Osteoblast (primary cell): ENCODE data around the gene PAK3. TPM values are rescaled to one million over a fixed set of nuclear protein-coding genes. Genes with fewer than 3 reads are reported as not detected.

Source experiments
- DNase-seq: peaks from one replicate; pipeline ENCODE4 v3.0.0; 2011; ENCODE audit warnings: low spot score, mixed read lengths; ENCODE audit not compliant: insufficient read length; ENCODE audit errors: missing footprints
- H2AFZ ChIP-seq: 2 replicates; pipeline ENCODE4 v1.6.0; 2011; ENCODE audit warnings: mild to moderate bottlenecking, low read length
- H3K27ac ChIP-seq: 2 replicates; pipeline ENCODE4 v1.5.1; 2011; ENCODE audit warnings: mild to moderate bottlenecking, low read depth, low read length, moderate library complexity
- H3K27me3 ChIP-seq: 2 replicates; pipeline ENCODE4 v1.6.0; 2012; ENCODE audit warnings: mild to moderate bottlenecking, control low read depth, inconsistent platforms, low read length, moderate library complexity; ENCODE audit not compliant: insufficient read depth
- H3K36me3 ChIP-seq: 2 replicates; pipeline ENCODE4 v1.5.1; 2011; ENCODE audit warnings: mild to moderate bottlenecking, low read length, control low read depth, moderate library complexity; ENCODE audit not compliant: insufficient read depth
- H3K4me1 ChIP-seq: 2 replicates; pipeline ENCODE4 v1.5.1; 2011; ENCODE audit warnings: mild to moderate bottlenecking, low read length, control low read depth, moderate library complexity; ENCODE audit not compliant: insufficient read depth
- H3K4me2 ChIP-seq: 2 replicates; pipeline ENCODE4 v1.6.0; 2011; ENCODE audit warnings: mild to moderate bottlenecking, low read length; ENCODE audit not compliant: insufficient read depth
- H3K4me3 ChIP-seq: fragments of 200-600 bp; sonication (generic); 3 replicates; pipeline ENCODE4 v1.5.1; 2012; ENCODE audit warnings: mild to moderate bottlenecking, low read length, inconsistent platforms; ENCODE audit not compliant: insufficient read depth
- H3K79me2 ChIP-seq: 2 replicates; pipeline ENCODE4 v1.6.0; 2012; ENCODE audit warnings: mild to moderate bottlenecking, low read length, control low read depth, inconsistent platforms; ENCODE audit not compliant: insufficient read depth
- H3K9me3 ChIP-seq: 2 replicates; pipeline ENCODE4 v1.5.1; 2011; ENCODE audit warnings: low read depth, low read length, control low read depth
- H4K20me1 ChIP-seq: 2 replicates; pipeline ENCODE4 v1.6.0; 2012; ENCODE audit warnings: mild to moderate bottlenecking, low read length, control low read depth; ENCODE audit not compliant: insufficient read depth
- CTCF ChIP-seq: IDR thresholded peaks from 2 replicates; pipeline ENCODE4 v1.5.1; 2011; ENCODE audit warnings: mild to moderate bottlenecking, low read depth, low read length, moderate library complexity; ENCODE audit errors: extremely low read depth
- total RNA-seq: library from RNA; depleted of rRNA; stranded (reverse); fragments of >200 nt; gene quantifications from 2 replicates; pipeline ENCODE4 v1.2.3, GENCODE V29; 2012

The PAK3 gene
- total RNA-seq, 1 donor: 1.4 TPM

DNA sequence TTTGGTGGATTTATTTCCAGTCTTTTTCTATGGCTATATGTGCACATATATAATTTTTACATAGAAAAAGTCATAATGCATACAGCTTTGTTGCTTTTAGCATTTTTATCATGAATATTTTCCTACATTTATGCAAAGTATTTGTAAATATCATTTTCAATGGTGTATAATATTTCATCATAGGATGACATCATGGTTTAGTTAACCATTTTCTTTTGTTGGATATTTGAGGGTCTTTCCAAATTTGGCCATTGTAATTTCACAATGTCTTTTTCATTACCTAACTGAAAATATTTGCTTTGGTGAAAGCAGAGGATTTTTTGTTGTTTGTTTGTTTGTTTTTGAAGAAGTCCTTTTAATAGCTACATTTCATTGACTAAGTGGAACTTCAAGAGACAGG is 31.0 kb downstream of the PAK3 start:
- TF ChIP-seq CTCF: no peak
- H2AFZ ChIP-seq: no peak overlapping the region
- no peak overlapping the region for H3K4me2 ChIP-seq
- no peaks in the 10 kb centered on the region for H3K4me1 ChIP-seq
- no peaks in the 10 kb centered on the region for H4K20me1 ChIP-seq
- no peaks in the 10 kb centered on the region for H3K36me3 ChIP-seq
- H3K27me3 ChIP-seq: peaks cover 4% of the 10 kb centered on the region
- no peak for DNase-seq
- H3K4me3 ChIP-seq: no peak overlapping the region
- H3K27ac ChIP-seq: no peak overlapping the region
- H3K9me3 ChIP-seq: no peaks in the 10 kb centered on the region
- no peaks in the 10 kb centered on the region for H3K79me2 ChIP-seq

GRCh38 chrX:111129921-111130320 is 33.9 kb downstream of the PAK3 start:
- Histone ChIP-seq H3K79me2 (no peaks in the 10 kb centered on the region), H3K36me3 (no peaks in the 10 kb centered on the region), H4K20me1 (no peaks in the 10 kb centered on the region), H2AFZ (no peak overlapping the region), H3K4me3 (no peak overlapping the region), H3K4me2 (no peak overlapping the region), H3K27me3 (peaks cover 5% of the 10 kb centered on the region), H3K9me3 (no peaks in the 10 kb centered on the region), H3K27ac (no peak overlapping the region), H3K4me1 (no peaks in the 10 kb centered on the region)
- TF ChIP-seq CTCF: no peak
- DNase-seq: no peak

DNA sequence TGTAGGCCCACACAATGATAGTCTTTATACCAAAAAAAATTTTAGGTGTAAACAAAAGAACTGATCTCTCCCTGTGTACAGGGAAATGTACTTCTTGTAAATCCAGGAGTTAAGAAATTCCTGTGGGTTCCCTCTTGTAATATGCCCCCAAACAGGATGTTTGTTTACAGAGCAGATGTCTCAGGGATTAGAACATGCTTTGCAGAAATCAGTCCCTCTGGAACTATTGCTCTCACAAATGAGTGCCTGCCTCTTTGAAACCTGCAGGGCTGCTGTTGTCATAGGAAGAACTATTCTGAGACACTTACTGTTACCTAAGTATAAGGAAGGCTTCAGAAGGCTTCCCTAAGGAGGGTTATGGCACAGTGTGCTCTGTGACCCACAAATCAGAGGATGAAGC is 35.6 kb downstream of the PAK3 start:
- Histone ChIP-seq H3K4me3 (no peak overlapping the region), H3K27me3 (peaks cover 5% of the 10 kb centered on the region), H3K9me3 (no peaks in the 10 kb centered on the region), H3K79me2 (no peaks in the 10 kb centered on the region), H3K4me2 (no peak overlapping the region), H3K4me1 (no peaks in the 10 kb centered on the region), H3K27ac (no peak overlapping the region), H4K20me1 (no peaks in the 10 kb centered on the region), H3K36me3 (no peaks in the 10 kb centered on the region), H2AFZ (no peak overlapping the region)
- TF ChIP-seq CTCF: no peak
- no peak for DNase-seq

GRCh38 chrX:111133389-111133788 is 37.4 kb downstream of the PAK3 start:
- H3K79me2 ChIP-seq: no peaks in the 10 kb centered on the region
- no peaks in the 10 kb centered on the region for H3K36me3 ChIP-seq
- no peak overlapping the region for H3K4me3 ChIP-seq
- peaks cover 10% of the 10 kb centered on the region for H3K27me3 ChIP-seq
- no peak for TF ChIP-seq CTCF
- H3K9me3 ChIP-seq: no peaks in the 10 kb centered on the region
- H3K4me1 ChIP-seq: no peaks in the 10 kb centered on the region
- no peak overlapping the region for H3K4me2 ChIP-seq
- DNase-seq: no peak
- H4K20me1 ChIP-seq: no peaks in the 10 kb centered on the region
- H2AFZ ChIP-seq: no peak overlapping the region
- H3K27ac ChIP-seq: no peak overlapping the region
